GM19025 (cell line): Measurements from ENCODE around the gene SLC29A1.
"Not testable (repeated sequence)": the region's sequence is repeated elsewhere in the genome, so short reads cannot be mapped to it uniquely, and the experiment has no call there.

Experiments used
- ATAC-seq: cut with Tn5 transposase; IDR thresholded peaks from one replicate; pipeline ENCODE4 v1.9.1; 2021; ENCODE audit warnings: mild to moderate bottlenecking, low read depth, moderate library complexity; ENCODE audit not compliant: unreplicated experiment

SLC29A1 gene

GRCh38 chr6:44223319-44224028 lies at the start of gene SLC29A1:
Gene SLC29A1 (plus strand): TSS chr6:44223595. CDS start chr6:44227314, 3,719 bp downstream.
- peak; percentile 53 for ATAC-seq

- no peak for ATAC-seq
These were observed 47.1 kb upstream of the SLC29A1 start for GRCh38 chr6:44176130-44176761.

GRCh38 chr6:44176762-44177509 lies 46.5 kb upstream of the SLC29A1 start:
- ATAC-seq = no peak

GRCh38 chr6:44177691-44178423 lies 45.5 kb upstream of the SLC29A1 start:
- ATAC-seq = no peak

GRCh38 chr6:44178424-44179071 lies 44.8 kb upstream of the SLC29A1 start:
- ATAC-seq = no peak

- ATAC-seq = no peak
These were observed 44.3 kb upstream of the SLC29A1 start for GRCh38 chr6:44179072-44179536.

GRCh38 chr6:44179648-44180047 lies 43.7 kb upstream of the SLC29A1 start:
- no peak for ATAC-seq

- no peak for ATAC-seq
These were observed 43.0 kb upstream of the SLC29A1 start for GRCh38 chr6:44180406-44180805.

- ATAC-seq = no peak
These were observed 42.5 kb upstream of the SLC29A1 start for GRCh38 chr6:44180886-44181285.

- ATAC-seq = not testable (repeated sequence)
These were observed 41.6 kb upstream of the SLC29A1 start for GRCh38 chr6:44181784-44182183.

- ATAC-seq = no peak
These were observed 40.4 kb upstream of the SLC29A1 start for GRCh38 chr6:44182911-44183390.

GRCh38 chr6:44183783-44184182 lies 39.6 kb upstream of the SLC29A1 start:
- no peak for ATAC-seq

GRCh38 chr6:44185356-44185755 lies 38.0 kb upstream of the SLC29A1 start:
- not testable (repeated sequence) for ATAC-seq

GRCh38 chr6:44185953-44186634 lies 37.3 kb upstream of the SLC29A1 start:
- no peak for ATAC-seq

- no peak for ATAC-seq
These were observed 36.8 kb upstream of the SLC29A1 start for GRCh38 chr6:44186635-44187025.

GRCh38 chr6:44188819-44189218 lies 34.6 kb upstream of the SLC29A1 start:
- no peak for ATAC-seq

- no peak for ATAC-seq
These were observed 34.1 kb upstream of the SLC29A1 start for GRCh38 chr6:44189257-44189656.

- no peak for ATAC-seq
These were observed 32.7 kb upstream of the SLC29A1 start for GRCh38 chr6:44190715-44191114.

- no peak for ATAC-seq
These were observed 30.9 kb upstream of the SLC29A1 start for GRCh38 chr6:44192428-44193041.
